ENCODE measurements around the gene TEX14.
"Not testable (repeated sequence)": the region's sequence is repeated elsewhere in the genome, so short reads cannot be mapped to it uniquely, and the experiment has no call there.

TEX14 gene

GRCh38 chr17:58658804-58659713, 32.8 kb downstream of the TEX14 start:
- DNase-seq (ENCODE audit: low read depth, low spot score) = peak; percentile 85

GRCh38 chr17:58657962-58658803, 33.7 kb downstream of the TEX14 start:
- not testable (repeated sequence) for DNase-seq (ENCODE audit: low read depth, low spot score)

GRCh38 chr17:58648236-58648635, 43.6 kb downstream of the TEX14 start:
- no peak for DNase-seq (ENCODE audit: low read depth, low spot score)

- DNase-seq (ENCODE audit: low read depth, low spot score) = no peak
Observed at GRCh38 chr17:58643147-58643546, 48.7 kb downstream of the TEX14 start.

- no peak for DNase-seq (ENCODE audit: low read depth, low spot score)
Observed at GRCh38 chr17:58641887-58642311, 49.9 kb downstream of the TEX14 start.

- no peak for DNase-seq (ENCODE audit: low read depth, low spot score)
Observed at GRCh38 chr17:58640202-58640601, 51.6 kb downstream of the TEX14 start.

- no peak for DNase-seq (ENCODE audit: low read depth, low spot score)
Observed at GRCh38 chr17:58639681-58640080, 52.2 kb downstream of the TEX14 start.

GRCh38 chr17:58637011-58637570, 54.8 kb downstream of the TEX14 start:
- DNase-seq (ENCODE audit: low read depth, low spot score) = no peak

- DNase-seq (ENCODE audit: low read depth, low spot score) = no peak
Observed at GRCh38 chr17:58632324-58633314, 59.2 kb downstream of the TEX14 start.

- DNase-seq (ENCODE audit: low read depth, low spot score) = peak; percentile 97
Observed at GRCh38 chr17:58631523-58632323, 60.1 kb downstream of the TEX14 start.

GRCh38 chr17:58630883-58631522, 60.8 kb downstream of the TEX14 start:
- no peak for DNase-seq (ENCODE audit: low read depth, low spot score)

GRCh38 chr17:58626905-58627304, 64.9 kb downstream of the TEX14 start:
- DNase-seq (ENCODE audit: low read depth, low spot score) = no peak

GRCh38 chr17:58624751-58625150, 67.1 kb downstream of the TEX14 start:
- no peak for DNase-seq (ENCODE audit: low read depth, low spot score)

- no peak for DNase-seq (ENCODE audit: low read depth, low spot score)
Observed at GRCh38 chr17:58621174-58621573, 70.7 kb downstream of the TEX14 start.

- no peak for DNase-seq (ENCODE audit: low read depth, low spot score)
Observed at GRCh38 chr17:58618336-58618735, 73.5 kb downstream of the TEX14 start.

- DNase-seq (ENCODE audit: low read depth, low spot score) = no peak
Observed at GRCh38 chr17:58617563-58617962, 74.3 kb downstream of the TEX14 start.

GRCh38 chr17:58615768-58616659, 75.8 kb downstream of the TEX14 start:
- DNase-seq (ENCODE audit: low read depth, low spot score) = no peak

GRCh38 chr17:58614859-58615459, 76.9 kb downstream of the TEX14 start:
- DNase-seq (ENCODE audit: low read depth, low spot score) = no peak
